SK-N-MC (cell line): ENCODE measurements around the gene PTPRG.

Experiments
- EZH2 ChIP-seq: fragments of 200-600 bp; sonication (generic); IDR thresholded peaks from one replicate; pipeline ENCODE4 v1.6.1; 2017; ENCODE audit warnings: antibody characterized with exemption
- POLR2AphosphoS5 ChIP-seq: IDR thresholded peaks from 2 replicates; pipeline ENCODE4 v1.6.1; 2012; ENCODE audit warnings: mild to moderate bottlenecking, low read depth, low read length, borderline replicate concordance

GRCh38 chr3:61626484-61626883, 65.1 kb downstream of the PTPRG start:
- TF ChIP-seq EZH2 (no peak), POLR2AphosphoS5 (no peak)
